Dermis lymphatic vessel endothelial cell (primary cell): ENCODE results near the gene PCSK7. TPM values are rescaled to one million over a fixed set of nuclear protein-coding genes. Genes with fewer than 3 reads are reported as not detected.

Experiments used
- total RNA-seq: library from RNA; depleted of rRNA; stranded (reverse); fragments of >200 nt; gene quantifications from 2 replicates; pipeline ENCODE4 v1.2.1, GENCODE V29; 2014

The PCSK7 gene, protein sequence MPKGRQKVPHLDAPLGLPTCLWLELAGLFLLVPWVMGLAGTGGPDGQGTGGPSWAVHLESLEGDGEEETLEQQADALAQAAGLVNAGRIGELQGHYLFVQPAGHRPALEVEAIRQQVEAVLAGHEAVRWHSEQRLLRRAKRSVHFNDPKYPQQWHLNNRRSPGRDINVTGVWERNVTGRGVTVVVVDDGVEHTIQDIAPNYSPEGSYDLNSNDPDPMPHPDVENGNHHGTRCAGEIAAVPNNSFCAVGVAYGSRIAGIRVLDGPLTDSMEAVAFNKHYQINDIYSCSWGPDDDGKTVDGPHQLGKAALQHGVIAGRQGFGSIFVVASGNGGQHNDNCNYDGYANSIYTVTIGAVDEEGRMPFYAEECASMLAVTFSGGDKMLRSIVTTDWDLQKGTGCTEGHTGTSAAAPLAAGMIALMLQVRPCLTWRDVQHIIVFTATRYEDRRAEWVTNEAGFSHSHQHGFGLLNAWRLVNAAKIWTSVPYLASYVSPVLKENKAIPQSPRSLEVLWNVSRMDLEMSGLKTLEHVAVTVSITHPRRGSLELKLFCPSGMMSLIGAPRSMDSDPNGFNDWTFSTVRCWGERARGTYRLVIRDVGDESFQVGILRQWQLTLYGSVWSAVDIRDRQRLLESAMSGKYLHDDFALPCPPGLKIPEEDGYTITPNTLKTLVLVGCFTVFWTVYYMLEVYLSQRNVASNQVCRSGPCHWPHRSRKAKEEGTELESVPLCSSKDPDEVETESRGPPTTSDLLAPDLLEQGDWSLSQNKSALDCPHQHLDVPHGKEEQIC
- total RNA-seq: 29.5 and 30.8 TPM in 2 replicates

DNA sequence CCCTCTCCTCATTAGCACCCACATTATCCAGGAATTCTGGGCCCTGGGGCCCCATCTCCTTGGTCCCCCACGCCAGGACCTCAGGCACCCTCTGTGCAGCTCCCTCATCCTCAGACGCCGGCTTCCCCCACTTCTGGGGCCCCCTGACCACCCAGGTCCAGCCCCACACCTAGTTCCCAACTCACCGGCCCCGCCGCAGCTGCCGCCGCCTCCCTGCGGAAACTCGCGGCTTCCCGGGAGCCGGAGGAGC, at the start of gene PCSK7:
TSS of gene PCSK7 (minus strand) at position 232 of the 250 bp plus-strand sequence. CDS start 2,229 bp downstream, outside the sequence.

DNA sequence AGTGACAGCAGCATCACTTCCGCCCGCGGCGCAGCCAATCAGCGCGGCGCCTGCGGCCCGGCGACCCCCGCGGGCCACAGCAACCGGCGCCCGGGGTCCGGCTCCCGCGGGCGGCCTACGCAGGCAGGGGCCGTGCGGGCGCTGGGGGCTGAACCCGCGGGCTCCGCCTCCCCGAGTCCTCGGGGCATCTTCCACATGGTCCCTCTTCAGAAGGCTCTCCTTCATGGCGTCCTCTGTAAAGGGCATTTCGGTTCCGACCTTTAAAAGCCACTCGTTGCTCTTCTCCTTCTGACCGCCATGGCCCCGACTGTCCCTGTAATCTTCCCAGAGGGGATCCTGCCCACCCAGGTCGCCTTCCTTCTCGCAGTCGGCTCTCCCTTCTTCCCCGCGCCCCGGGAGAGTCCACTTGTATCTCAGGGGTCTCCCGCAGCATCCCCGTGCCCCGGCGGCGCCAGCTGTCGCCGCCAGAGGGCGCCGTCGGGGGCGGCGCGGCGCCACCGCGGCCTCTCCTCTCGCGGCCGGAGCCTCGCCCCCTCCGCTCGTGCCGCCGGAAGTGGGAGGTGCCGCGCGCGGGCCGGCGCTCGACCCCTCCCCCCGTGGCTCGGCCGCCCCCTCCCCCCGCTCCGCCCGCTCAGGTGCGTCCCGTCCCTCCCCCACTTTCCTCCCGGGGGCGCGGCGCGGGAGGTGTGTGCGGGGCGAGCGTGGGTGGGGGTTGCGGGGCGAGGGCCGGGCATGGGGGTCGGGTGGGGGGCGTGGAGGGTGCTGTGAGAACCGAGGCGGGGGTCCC, 412 bp upstream of the PCSK7 start, which contains the start of gene RNF214:
TSS of gene RNF214 (plus strand) at position 580 of the 787 bp plus-strand sequence. CDS start 1,602 bp downstream, outside the sequence.

DNA sequence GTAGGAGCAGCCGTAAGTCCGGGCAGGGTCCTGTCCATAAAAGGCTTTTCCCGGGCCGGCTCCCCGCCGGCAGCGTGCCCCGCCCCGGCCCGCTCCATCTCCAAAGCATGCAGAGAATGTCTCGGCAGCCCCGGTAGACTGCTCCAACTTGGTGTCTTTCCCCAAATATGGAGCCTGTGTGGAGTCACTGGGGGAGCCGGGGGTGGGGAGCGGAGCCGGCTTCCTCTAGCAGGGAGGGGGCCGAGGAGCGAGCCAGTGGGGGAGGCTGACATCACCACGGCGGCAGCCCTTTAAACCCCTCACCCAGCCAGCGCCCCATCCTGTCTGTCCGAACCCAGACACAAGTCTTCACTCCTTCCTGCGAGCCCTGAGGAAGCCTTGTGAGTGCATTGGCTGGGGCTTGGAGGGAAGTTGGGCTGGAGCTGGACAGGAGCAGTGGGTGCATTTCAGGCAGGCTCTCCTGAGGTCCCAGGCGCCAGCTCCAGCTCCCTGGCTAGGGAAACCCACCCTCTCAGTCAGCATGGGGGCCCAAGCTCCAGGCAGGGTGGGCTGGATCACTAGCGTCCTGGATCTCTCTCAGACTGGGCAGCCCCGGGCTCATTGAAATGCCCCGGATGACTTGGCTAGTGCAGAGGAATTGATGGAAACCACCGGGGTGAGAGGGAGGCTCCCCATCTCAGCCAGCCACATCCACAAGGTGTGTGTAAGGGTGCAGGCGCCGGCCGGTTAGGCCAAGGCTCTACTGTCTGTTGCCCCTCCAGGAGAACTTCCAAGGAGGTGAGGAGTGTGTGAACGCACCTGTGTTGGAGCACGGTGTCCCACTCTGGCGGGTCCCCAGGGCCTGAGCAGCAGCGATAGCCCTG, 32.6 kb downstream of the PCSK7 start, which contains the start of gene TAGLN:
TSS of gene TAGLN (plus strand) at position 318 of the 863 bp plus-strand sequence. CDS start 3,644 bp downstream, outside the sequence.

DNA sequence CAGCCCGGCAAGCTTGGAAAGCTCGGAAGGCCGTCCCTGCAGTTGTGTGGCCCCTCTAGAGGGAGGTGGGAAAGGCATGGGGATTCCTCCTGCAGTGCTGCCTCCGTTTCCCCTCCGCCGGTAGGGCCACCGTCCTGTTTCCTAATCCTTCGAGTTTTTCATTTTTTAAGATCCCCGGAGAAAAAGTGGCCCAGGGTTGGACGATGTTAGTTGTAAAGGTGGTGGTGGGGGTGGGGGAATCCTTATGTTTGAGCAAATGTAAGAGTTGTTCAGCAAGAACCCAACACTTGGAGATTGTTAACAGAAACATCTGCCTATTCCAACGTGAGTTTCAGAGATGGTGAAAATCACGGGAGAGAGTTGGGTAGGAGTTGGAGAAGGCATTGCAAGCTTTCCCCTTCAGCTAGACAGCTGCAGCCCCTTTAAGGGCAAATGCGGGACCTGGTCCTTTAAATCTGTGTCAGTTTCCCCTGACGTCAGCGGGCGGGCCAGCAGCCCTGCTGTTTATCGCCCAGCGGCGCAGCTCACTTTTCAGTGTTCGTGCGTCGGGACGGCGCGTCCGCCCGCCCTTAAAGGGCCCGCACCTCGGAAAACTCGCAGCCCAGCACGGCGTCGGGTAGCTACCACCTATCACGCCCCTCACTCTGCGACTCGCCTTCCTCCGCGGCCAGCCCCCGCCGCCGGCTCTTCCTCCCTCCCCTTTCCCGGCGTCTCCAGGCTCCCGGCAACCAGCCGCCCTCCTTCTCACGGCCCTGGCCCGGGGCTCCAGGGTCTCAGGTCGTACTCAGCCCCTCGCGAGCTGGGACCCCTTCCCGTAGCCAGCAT, 53.5 kb downstream of the PCSK7 start, which contains the start of gene SIDT2:
TSS of gene SIDT2 (plus strand) at position 534 of the 825 bp plus-strand sequence. CDS start 521 bp downstream, outside the sequence.

Other genes with a start within 250 kb of the PCSK7 start
- 10.4 and 10.8 TPM in 2 replicates for gene SIK3, start 133.6 kb downstream of the PCSK7 start, total RNA-seq
- gene PAFAH1B2, start 87.8 kb downstream of the PCSK7 start, total RNA-seq: 210 and 214 TPM in 2 replicates
- gene SIDT2, start 53.3 kb downstream of the PCSK7 start, total RNA-seq: 10.7 and 11.3 TPM in 2 replicates
- 3.4 and 9.8 TPM in 2 replicates for gene TAGLN, start 32.7 kb downstream of the PCSK7 start, total RNA-seq
- 6.4 and 8.9 TPM in 2 replicates for gene RNF214, start 598 bp upstream of the PCSK7 start, total RNA-seq
- gene BACE1-AS, start 59.3 kb upstream of the PCSK7 start, total RNA-seq: 1.7 and 2.1 TPM in 2 replicates
- gene BACE1, start 84.2 kb upstream of the PCSK7 start, total RNA-seq: 7.0 and 8.1 TPM in 2 replicates
- gene CEP164, start 95.8 kb upstream of the PCSK7 start, total RNA-seq: 13.8 and 21.2 TPM in 2 replicates